HUES6 (cell line): ENCODE measurements around the gene FGFR2.

Source experiments
- H3K27ac ChIP-seq: 2 replicates; pipeline ENCODE4 v1.7.0; 2013; ENCODE audit warnings: low read depth, mild to moderate bottlenecking, low read length, inconsistent platforms
- H3K27me3 ChIP-seq: 2 replicates; pipeline ENCODE4 v1.6.1; 2013; ENCODE audit warnings: low read length; ENCODE audit not compliant: control insufficient read depth, insufficient read depth
- H3K36me3 ChIP-seq: 2 replicates; pipeline ENCODE4 v1.6.1; 2013; ENCODE audit warnings: low read length; ENCODE audit not compliant: control insufficient read depth, insufficient read depth
- H3K4me1 ChIP-seq: 2 replicates; pipeline ENCODE4 v1.6.1; 2013; ENCODE audit warnings: low read length; ENCODE audit not compliant: control insufficient read depth, insufficient read depth
- H3K4me3 ChIP-seq: 2 replicates; pipeline ENCODE4 v1.5.1; 2013; ENCODE audit warnings: low read depth, low read length
- H3K9ac ChIP-seq: one replicate; pipeline ENCODE4 v1.6.1; 2013; ENCODE audit warnings: mild to moderate bottlenecking, low read length
- H3K9me3 ChIP-seq: 2 replicates; pipeline ENCODE4 v1.6.1; 2013; ENCODE audit warnings: low read depth, low read length; ENCODE audit not compliant: control insufficient read depth, insufficient read depth

Gene FGFR2

GRCh38 chr10:121598263-121599249 is at the start of gene FGFR2:
FGFR2 (minus strand) TSS chr10:121598444; CDS start chr10:121593817, 4,627 bp downstream.
- Histone ChIP-seq H3K9me3 (no peaks in the 10 kb centered on the region), H3K27ac (peak within 1 kb of the TSS; percentile 96), H3K9ac (peak within 1 kb of the TSS; percentile 86), H3K4me1 (peaks cover 48% of the 10 kb centered on the region), H3K27me3 (peaks cover 25% of the 10 kb centered on the region), H3K4me3 (peak within 1 kb of the TSS; percentile 95), H3K36me3 (peaks cover 14% of the 10 kb centered on the region)

DNA sequence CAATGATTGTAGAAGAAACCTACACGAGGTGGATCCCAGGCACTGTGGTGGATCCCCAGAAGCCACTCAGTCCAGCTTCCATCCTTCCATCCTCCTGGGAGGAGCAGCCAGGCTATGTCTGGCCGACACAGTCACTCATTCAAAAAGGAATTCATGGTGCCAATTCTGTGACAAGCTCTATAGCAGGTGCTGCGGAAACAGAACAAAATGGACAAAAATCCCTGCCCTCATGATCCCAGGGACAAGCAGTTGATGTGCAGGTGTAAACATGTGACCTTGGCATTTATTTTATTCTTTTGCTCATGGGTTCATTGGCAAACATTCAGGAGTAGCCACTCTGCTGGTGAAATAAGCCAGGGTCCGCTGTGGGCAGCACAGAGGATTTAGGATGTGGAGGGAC is 49.2 kb upstream of the FGFR2 start:
- Histone ChIP-seq H3K9me3 (no peaks in the 10 kb centered on the region), H3K4me1 (peaks cover 16% of the 10 kb centered on the region; the same call in 1 of the 2 replicates), H3K27me3 (no peaks in the 10 kb centered on the region), H3K27ac (no peak overlapping the region), H3K4me3 (no peak overlapping the region), H3K9ac (no peak overlapping the region), H3K36me3 (no peaks in the 10 kb centered on the region)

DNA sequence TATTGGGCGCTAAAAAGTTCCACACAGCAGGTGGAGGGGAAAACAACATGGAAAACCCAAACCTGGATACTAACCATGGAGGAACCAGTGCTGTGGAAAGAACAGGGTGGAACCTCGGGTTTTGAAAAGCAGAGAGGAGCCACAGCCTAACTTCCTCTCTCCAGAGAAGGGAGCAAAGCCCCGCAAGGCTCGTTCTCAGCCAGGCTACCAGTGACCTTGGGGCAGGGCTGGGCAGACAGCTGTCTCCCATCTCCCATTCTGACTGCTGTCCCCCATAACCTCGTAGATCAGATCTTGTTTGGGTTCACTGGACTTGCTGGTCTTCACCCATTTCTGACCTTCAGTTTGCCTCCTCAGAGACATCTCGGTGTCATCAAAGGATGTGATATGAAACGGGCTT is 47.5 kb upstream of the FGFR2 start:
- Histone ChIP-seq H3K27me3 (no peaks in the 10 kb centered on the region), H3K4me3 (no peak overlapping the region), H3K4me1 (peaks cover 16% of the 10 kb centered on the region; the same call in 1 of the 2 replicates), H3K9ac (no peak overlapping the region), H3K27ac (no peak overlapping the region), H3K36me3 (no peaks in the 10 kb centered on the region), H3K9me3 (peaks cover 7% of the 10 kb centered on the region; the same call in 1 of the 2 replicates)

DNA sequence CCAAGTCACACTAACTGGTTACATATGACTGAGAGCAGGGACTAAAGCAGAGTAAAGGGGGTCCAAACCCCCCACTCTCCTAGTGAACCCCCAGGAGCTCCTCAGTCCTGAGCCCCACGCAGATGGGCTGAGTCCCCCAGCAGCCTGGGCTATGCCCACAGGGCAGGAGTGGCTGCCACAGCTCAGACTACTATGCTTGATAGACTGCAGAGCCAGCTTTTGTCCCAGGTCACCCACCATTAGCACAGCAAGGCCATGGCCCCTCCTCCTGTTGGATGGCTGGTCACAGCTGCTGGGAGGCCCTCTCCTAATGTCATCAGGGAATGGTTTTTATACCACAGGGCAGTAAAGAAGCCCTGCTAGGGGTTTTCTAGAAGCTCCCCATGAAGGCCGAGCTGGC is 46.3 kb upstream of the FGFR2 start:
- Histone ChIP-seq H3K27ac (no peak overlapping the region), H3K4me1 (peaks cover 16% of the 10 kb centered on the region; the same call in 1 of the 2 replicates), H3K36me3 (no peaks in the 10 kb centered on the region), H3K27me3 (no peaks in the 10 kb centered on the region), H3K9ac (no peak overlapping the region), H3K9me3 (peaks cover 9% of the 10 kb centered on the region; the same call in 1 of the 2 replicates), H3K4me3 (no peak overlapping the region)

GRCh38 chr10:121640266-121640665 is 42.0 kb upstream of the FGFR2 start:
- H3K4me1 ChIP-seq = peaks cover 11% of the 10 kb centered on the region; the same call in 1 of the 2 replicates
- no peak overlapping the region for H3K4me3 ChIP-seq
- no peak overlapping the region for H3K9ac ChIP-seq
- H3K36me3 ChIP-seq = no peaks in the 10 kb centered on the region
- peaks cover 22% of the 10 kb centered on the region for H3K9me3 ChIP-seq
- no peaks in the 10 kb centered on the region for H3K27me3 ChIP-seq
- no peak overlapping the region for H3K27ac ChIP-seq

GRCh38 chr10:121639416-121639815 is 41.2 kb upstream of the FGFR2 start:
- Histone ChIP-seq H3K27me3 (no peaks in the 10 kb centered on the region), H3K4me3 (no peak overlapping the region), H3K9ac (no peak overlapping the region), H3K36me3 (no peaks in the 10 kb centered on the region), H3K27ac (no peak overlapping the region), H3K9me3 (peaks cover 22% of the 10 kb centered on the region), H3K4me1 (peaks cover 2% of the 10 kb centered on the region; the same call in 1 of the 2 replicates)

DNA sequence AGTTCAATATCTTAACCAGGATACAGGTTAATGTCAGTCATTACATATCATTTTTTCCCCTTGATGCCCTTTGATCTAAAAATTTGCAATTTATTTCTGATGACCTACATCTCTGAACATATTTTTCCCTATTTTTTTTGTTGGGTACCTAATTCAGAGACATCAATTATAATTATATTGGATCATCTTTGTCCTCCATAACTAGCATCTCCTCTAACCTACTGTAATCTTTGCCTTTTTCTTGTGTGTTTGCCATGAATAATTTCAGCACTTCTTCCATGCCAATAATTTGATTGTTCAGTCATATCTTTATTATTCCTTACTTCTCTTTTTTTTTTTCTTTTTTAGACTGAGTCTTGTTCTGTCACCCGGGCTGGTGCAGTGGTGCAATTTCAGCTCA is 39.2 kb upstream of the FGFR2 start:
- Histone ChIP-seq H3K4me3 (no peak overlapping the region), H3K36me3 (no peaks in the 10 kb centered on the region), H3K4me1 (peaks cover 4% of the 10 kb centered on the region; the same call in 1 of the 2 replicates), H3K9ac (no peak overlapping the region), H3K27me3 (no peaks in the 10 kb centered on the region), H3K27ac (no peak overlapping the region), H3K9me3 (peaks cover 22% of the 10 kb centered on the region)

DNA sequence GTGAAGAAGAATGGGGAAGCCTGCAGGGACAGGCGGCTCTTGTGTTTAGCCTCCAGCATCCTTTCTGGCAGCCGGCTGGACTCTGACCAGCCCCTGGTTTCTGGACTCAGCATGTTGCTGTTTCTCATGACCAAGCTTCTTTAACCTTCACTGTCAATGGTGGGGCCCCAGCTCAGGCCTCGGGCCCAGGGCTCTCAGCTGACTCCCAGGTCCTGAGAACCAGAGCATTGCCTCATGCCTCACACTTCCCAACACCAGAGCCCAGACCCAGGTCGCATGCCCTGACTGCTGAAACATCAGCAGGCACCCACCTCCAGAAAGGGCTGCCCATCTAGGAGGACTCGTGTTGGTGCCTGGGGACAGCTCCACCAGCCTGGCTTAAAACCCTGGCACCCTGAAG is 34.8 kb upstream of the FGFR2 start:
- no peak overlapping the region for H3K4me3 ChIP-seq
- no peak overlapping the region for H3K27ac ChIP-seq
- no peak overlapping the region for H3K9ac ChIP-seq
- H3K27me3 ChIP-seq = no peaks in the 10 kb centered on the region
- H3K36me3 ChIP-seq = no peaks in the 10 kb centered on the region
- H3K4me1 ChIP-seq = peaks cover 5% of the 10 kb centered on the region; the same call in 1 of the 2 replicates
- peaks cover 8% of the 10 kb centered on the region for H3K9me3 ChIP-seq

DNA sequence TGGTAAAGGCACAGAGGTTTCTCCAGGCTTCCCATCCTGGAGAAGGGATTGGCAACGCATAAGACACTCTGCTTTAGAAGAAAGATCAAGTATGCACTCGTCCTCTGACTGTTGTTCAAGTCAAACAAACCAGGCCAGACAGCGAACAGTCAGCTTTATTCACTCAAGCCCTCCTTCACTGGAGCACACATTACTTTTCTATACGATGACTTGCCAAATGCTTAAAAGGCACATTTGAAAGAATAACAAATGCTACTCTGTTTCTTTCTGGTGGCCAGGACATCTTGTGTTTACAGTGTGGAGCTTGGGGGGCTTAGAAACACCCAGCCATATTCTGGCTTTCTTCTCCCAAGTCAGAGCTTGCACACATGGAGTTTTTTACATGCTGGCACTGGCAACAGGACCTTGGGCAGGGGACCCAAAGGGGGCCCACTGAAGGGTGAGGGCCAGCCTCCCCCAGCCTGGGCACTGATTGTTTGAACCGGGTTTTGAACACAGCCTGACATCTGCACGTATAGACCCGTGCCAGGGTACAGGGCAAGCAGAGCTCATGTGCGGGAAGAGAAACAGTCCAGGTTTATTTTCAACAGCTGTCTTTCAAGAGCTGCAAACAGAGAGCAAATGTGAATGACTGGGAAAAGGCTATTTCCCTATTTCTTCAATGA is 33.3 kb upstream of the FGFR2 start:
- peaks cover 9% of the 10 kb centered on the region; the same call in 1 of the 2 replicates for H3K4me1 ChIP-seq

DNA sequence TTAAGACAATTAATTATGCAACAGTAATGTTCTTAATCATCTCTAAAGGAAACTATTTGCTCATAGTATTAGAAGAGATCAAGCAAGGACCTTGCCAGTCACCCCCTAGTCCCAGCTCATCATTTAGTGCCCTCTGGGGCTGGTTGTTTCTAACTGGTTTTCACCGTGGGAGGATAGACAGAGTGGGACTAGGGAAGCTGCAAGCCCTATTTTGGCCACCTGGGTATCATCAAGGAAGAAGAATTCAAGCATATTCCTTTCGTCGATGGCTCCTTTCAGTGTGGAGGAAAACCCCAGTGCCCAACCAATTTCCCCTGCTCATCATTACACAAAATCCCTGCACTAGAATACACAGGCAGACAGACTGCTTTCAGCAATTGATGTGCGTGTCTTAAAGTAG is 30.6 kb upstream of the FGFR2 start:
- H3K27me3 ChIP-seq = no peaks in the 10 kb centered on the region

More for the DNA sequence above, 33.3 kb upstream of the FGFR2 start:
- no peaks in the 10 kb centered on the region for H3K9me3 ChIP-seq
- no peak overlapping the region for H3K9ac ChIP-seq
- no peak overlapping the region for H3K4me3 ChIP-seq
- H3K27me3 ChIP-seq = no peaks in the 10 kb centered on the region
- no peak overlapping the region for H3K27ac ChIP-seq
- H3K36me3 ChIP-seq = no peaks in the 10 kb centered on the region

More for the DNA sequence above, 30.6 kb upstream of the FGFR2 start:
- no peak overlapping the region for H3K4me3 ChIP-seq
- no peaks in the 10 kb centered on the region for H3K9me3 ChIP-seq
- no peaks in the 10 kb centered on the region for H3K36me3 ChIP-seq
- H3K9ac ChIP-seq = no peak overlapping the region
- peaks cover 9% of the 10 kb centered on the region; the same call in 1 of the 2 replicates for H3K4me1 ChIP-seq
- H3K27ac ChIP-seq = no peak overlapping the region
